Fibroblast of skin of right quadriceps (primary cell): ENCODE data around the gene PAPSS1.
"Not testable (repeated sequence)": the region's sequence is repeated elsewhere in the genome, so short reads cannot be mapped to it uniquely, and the experiment has no call there.

ENCODE experiments used
- DNase-seq: peaks from one replicate; pipeline ENCODE4 v3.0.0-alpha.2; 2013

PAPSS1 gene

DNA sequence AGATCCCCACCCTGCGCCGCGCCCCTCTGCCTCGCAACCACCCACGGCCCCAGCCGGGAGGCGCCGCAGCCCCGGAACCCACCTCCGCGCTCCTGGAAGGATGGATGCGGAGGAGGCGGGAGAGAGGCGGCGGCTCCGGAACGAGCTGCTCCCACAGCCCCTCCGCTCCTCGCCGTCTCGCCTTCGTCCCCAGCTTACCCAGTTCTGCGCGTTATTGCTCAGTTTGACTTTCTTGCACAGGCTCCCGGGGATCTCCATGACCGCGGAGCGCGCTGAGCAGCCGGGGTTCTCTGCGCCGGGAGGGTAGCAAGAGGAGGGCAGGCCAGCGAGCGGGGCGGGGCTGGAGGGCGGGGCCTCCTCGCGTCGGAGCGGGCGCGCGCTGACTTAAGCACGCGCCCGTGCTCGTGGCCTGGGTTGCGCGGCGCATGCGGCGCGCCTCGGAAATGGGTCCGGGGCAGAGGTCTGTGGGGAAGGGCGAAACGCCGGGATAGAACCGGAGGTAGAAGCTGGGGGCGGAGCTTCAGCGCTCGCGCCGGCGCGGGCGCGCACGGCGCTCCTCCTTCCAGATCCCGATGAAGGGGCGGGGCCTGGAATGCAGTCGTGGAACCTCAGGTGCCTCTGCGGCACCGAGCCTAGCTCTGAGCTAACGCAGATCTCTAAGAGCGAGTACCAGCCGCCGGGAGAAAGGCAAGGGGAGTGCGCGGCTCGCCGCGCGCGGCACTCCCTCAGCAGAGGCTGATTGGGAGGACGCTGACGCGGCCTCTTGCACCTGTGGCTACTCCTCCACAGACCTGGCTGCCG is at the start of gene PAPSS1:
Gene PAPSS1 (minus strand): TSS at position 313 of the 801 bp plus-strand sequence. CDS start 55 bp downstream, at position 258.
- DNase-seq = peak; percentile 97

DNA sequence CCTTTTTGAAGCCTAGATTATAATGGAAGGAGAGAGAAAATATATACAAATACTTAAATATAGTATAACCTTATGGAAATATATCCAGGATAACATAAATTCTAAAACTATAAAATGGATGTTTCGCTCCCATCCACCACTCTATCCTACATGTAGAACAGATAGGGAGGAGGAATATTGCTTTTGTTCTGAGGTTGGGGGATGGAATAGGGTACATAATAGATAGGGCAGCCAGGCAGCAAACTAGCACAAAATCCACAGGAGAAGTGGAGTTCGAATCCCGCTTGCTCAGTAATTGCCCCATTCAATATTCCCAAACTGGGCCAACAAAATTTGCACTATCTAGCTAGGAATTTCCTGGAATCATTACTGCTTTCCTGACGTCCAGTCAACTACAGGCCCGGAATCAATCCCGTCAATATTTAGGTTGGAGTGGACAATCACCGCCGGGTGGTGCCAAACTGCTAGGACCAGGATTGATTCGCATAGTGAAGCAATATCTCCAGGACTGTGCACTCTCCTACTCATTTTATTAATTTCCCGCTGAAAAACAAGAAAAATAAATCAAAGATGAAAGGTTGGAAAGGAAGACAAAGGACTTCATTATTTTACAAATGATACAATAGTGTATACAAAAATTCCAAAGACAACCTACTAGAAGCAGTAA is 40.4 kb upstream of the PAPSS1 start:
- DNase-seq = no peak

DNA sequence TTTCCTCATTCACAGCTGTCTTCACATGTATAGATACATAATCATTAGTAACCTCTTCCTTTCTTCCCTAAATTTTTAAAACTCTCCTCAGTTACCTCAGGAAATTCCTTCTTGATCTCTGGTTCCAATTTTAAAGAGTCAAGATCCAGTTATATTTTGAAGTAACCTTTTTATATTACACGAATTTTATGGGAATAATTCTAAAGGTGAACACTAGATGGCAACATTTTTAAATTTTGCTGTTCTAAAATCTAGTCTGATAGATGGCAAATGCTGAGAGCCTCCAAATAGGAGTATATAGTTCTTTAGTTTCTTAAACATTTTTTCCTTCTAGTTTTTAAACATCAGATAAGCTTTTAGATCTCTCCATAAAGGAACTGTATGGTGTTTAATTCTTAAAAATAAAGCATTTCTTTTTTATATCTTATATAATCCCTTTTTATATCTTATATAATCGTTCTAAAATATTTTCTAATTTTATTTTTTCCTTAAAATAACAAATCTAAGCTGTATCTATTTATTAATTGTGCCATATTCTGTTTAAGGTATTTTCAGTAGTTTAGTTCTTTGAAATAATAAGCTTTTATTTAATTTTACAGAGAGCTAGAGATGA is 37.9 kb upstream of the PAPSS1 start:
- peak; percentile 28 for DNase-seq

DNA sequence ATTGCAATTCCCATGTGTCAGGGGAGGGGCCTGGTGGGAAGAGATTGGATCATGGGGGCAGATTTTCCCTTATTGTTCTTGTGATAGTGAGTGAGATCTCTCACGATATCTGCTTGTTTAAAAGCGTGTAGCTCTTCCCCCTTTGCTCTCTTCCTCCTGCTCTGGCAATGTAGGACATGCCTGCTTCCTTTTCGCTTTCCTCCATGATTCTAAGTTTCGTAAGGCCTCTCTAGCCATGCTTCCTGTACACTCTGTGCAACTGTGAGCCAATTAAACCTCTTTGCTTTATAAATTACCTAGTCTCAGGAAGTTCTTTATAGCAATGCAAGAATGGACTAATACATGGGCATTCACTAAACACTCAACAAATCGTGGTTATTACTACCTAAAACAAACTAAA is 37.2 kb upstream of the PAPSS1 start:
- DNase-seq = no peak

DNA sequence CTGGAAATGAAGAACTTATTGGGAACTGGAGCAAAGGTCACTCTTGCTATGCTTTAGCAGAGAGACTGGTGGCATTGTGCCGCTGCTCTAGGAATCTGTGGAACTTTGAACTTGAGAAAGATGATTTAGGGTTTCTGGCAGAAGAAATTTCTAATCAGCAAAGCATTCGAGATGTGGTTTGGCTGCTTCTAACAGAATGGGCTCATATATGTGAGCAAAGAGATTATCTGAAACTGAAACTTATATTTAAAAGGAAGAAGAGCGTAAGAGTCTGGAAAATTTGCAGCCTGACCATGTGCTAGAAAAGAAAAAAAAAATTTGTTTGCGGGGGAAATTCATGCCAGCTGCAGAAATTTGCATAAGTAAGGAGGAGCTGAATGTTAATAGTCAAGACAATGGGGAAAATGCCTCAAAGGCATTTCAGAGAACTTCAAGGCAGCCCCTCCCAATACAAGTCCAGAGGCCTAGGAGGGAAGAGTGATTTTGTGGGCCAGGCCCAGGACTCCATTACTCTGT is 35.9 kb upstream of the PAPSS1 start:
- DNase-seq = peak; percentile 54

DNA sequence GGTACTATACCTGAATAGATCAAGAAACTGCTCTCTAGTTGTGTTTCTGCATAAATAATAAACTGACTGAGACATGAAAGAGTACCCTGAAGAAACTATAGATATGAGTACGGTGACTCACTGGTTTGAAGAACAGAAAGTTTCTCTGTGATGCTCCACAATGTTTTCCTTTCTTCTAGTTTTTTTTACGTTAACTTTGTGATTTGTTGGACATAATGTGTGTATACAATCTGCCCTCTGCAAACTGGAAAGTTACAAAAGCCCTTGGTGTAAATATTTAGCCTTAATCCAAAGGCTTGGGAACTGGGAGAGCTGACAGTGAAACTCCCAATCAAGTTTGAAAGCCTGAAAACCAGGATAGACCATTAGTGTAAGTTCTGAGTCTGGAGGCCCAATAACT is 31.6 kb upstream of the PAPSS1 start:
- DNase-seq = no peak

DNA sequence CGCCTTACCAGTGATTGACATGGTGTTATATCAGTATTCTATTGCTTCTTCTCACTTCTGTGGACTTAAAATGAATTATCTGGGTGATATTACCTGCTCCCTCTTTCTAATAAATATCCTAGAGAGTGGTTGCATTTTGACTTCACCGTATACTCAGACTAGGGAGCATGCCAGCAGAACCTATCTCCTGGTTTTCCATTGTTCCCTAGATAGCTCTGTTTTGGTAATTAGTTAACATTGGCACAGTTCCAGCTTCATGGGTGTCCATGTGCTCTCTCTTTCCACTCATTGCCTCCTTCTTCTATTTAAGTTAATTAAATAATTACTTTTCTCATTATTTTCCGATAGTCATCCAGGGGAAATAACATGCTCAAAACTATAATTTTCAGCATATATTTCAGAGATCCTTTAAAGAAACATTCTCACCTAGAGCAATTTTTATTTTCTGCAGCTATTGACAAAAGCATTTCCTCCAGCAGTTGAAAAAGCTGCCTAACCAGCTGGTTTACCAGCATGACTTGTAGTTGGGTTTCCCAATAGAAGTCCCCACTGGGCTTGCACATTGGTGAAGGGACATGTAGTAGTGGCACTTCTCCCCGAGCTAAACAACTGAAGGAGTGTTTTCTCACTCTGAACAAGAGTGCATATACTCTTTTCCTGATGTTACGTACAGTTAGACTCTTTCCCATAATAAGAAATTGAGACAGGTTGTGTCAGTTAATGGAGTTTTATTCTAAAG is 27.9 kb upstream of the PAPSS1 start:
- DNase-seq = no peak

DNA sequence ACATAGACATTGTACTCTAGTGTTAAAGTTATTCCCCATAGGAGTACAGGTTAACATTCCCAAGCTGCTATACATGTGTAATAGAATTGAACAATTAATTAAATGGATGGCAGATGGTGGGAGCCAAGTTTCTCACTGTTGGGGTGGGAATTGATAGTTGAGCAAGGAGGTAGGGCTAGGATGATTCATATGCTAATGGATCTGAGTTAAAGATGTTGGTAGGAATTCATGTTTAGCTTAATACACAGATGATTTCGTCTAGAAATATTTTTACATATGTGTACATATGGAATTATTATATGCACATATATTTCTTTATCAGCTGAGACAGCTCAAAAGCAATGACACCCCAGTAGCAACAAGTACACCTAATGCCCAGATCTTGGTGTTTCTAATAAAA is 26.1 kb upstream of the PAPSS1 start:
- DNase-seq = no peak

DNA sequence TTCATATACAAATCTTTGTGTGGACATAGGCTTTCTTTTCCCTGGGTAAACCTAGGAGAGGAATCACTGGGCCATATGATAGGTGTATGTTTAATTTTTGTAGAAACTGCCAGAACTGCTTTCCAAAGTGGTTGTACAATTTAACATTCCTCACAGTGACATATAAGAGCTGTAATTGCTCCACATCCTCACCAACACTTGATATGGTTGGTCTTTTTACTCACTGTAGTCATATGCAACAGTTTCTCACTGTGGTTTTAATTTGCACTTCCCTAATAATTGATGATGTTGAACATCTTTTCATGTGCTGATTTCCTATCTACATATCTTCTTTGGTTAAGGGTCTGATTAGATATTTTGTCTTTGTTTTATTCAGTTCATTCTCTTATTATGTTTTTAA is 24.5 kb upstream of the PAPSS1 start:
- DNase-seq = no peak

DNA sequence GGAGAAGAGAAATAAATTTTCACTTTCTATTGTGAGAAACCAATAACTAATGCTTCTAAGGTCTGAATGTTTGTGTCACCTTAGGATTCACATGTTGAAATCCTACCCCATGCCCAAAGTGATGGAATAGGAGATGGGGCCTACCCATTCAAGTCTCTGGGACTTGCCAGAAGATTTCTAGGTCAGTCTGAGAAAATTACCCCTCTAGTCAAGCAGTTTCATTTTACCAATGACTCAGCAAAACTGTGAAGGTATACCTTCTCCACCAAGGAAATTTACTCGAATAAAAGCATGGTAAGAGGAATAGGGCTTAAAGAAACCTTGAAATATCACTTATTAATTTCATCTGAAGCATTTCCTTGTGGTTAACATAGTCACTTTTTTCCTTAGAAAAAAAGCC is 23.5 kb upstream of the PAPSS1 start:
- no peak for DNase-seq

DNA sequence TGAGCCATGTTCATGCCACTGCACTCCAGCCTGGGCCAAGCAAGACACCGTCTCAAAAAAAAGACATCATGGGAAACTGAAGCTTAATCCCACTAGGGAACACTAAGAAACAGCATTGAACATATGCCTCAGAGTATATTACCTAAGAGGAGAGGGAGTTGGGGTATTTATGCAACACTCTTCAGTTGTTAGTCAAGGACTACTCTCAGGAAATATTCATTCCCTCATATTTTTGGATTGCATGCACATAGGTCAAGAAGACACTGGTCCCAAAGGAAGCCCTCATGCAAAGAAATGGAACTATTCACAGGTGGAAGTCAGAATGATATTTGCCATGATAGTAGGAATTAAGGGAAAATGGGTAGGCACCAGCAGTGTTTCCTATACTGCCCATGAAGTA is 22.8 kb upstream of the PAPSS1 start:
- no peak for DNase-seq

DNA sequence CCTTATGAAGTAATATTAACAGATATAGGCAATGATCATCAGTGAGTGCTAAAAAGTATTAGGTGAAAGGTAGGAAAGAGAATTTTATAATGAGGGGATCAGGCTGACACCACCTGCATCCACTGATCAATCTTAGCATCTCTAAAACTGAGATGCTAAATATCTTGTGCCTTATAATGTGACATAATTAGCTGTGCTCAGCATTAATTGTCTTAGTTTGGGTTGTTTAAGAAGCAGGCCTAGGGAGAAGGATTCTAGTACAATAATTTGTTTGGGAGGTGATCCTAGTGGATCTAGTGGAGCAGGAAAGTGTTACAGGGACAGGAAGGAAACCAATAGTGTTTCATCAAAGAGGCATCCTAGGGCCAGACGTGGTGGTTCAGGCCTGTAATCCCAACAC is 22.2 kb upstream of the PAPSS1 start:
- no peak for DNase-seq

DNA sequence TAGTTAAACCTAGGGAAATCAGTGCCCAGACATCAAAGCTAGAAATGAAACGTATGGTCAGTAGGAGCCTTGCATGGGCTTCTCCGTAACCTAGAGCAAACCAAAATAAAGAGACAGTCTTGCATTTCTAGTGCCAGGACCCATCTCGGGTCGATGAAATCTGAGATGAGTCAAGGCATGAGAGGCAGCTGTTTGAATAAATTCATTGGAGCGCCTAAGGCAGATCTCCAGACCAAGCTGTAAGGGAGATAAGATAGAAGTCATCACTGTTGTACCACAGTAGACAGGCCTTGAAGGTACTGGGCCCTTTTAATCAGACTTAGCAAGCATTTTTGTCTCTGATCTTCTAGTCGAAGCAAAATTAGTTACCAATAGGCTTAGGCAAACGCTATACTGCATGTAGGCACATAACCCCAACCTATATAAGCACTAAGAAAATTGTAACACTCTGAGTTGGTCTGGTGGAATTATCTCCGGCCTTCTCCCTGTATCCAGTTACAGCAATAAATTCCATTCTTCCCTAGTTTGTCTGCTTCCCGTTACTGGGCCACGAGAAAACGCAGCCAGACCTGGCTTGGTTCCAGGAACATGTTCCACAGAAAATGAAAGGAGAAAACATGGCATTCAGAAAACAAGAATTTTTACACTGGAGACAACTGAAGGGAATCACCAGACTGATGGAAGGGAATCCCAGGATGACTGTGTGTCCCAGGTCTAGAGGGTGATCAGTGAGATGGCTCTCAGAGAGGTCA is 21.1 kb upstream of the PAPSS1 start:
- DNase-seq = peak; percentile 82

DNA sequence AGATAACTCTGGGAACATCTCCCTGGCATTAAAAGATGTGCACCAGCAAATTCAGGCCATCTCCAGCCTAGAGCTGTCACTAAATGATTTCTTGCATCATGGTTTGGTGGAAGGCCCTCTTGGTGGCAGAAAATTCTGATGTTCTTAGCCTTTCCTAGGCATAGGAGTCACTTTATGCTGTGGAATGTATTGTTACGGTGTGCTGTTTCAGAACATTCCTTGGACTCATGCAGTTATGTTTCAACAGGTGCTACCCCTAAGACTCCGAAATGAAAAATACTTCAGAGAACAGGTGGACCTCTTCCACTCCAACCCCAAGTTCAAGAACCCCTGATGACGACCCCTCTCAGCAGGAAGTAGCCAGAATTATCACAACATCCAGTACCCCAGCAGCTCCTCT is 20.3 kb upstream of the PAPSS1 start:
- no peak for DNase-seq

DNA sequence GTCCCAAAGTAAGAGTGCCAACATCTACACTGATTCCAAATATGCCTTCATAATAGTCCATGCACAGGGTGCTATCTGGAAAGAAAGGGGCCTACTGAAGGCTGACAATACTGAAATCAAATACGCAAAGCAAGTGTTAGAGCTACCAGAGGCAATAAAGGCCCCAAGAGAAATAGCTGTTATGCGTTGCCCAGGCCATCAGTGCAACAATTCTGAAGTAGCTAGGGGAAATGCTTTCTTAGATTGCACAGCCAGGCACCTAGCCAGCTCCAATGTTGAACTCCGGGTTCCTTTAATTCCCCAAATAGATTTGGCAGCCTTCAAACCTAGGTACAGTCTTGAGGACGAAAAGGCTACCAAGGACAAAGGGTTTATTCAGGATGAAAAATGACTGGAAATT is 17.4 kb upstream of the PAPSS1 start:
- no peak for DNase-seq

DNA sequence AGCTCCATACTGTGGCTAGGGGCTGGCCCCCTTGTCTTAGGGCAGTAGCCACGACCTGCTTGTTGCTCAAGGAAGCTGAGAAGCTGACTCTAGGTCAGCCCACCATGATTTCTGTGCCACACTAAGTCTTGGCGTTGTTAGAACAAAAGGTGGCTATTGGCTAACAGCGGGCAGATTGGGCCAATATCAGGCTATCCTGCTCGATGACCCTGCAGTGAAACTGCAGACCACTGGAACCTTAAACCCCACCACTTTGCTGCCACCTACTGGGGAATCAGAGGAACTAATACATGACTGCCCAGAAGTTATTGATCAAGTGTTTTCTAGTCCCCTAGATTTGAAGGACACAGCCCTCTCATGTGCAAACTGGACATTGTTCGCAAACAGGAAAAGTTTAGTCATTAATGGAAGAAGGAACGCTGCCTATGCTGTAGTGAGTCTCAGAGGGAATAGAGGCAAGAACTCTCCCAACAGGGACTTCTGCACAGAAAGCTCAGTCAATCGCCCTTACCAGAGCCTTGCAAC is 17.0 kb upstream of the PAPSS1 start:
- DNase-seq = peak; percentile 29

DNA sequence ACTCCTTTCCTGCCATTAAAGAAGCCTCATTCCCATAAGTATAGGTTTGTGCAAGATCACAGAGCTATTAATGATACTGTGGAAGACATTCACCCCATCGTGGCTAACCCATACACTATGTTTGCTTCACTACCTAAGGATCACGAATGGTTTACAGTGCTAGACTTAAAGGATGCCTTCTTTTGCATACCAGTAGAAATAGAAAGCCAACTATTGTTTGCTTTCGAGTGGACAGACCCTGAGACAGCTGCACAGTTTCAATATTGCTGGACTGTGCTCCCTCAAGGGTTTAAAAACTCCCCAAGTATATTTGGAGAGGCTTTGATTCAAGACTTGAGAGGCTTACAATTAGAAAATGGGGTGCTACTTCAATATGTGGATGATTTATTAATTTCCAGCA is 16.0 kb upstream of the PAPSS1 start:
- no peak for DNase-seq

DNA sequence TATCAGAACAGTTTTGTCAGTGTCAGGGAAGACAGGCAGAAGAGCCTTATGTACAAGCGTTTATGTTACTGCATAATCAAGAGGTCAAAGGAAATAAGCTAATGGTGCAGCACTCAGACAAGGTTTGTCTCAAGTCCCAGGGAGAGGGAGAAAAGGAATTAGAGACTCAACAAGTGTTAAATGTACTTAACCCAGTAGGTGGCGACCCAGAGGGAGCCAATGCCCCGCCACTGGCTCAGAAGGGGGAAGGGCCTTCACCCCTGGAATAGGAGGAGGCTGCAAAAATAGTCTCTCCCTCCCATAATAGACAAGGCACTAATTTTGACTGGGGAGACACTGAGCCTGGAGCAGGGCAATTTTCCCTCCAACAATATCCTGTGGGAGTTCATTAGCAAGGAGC is 14.1 kb upstream of the PAPSS1 start:
- no peak for DNase-seq

DNA sequence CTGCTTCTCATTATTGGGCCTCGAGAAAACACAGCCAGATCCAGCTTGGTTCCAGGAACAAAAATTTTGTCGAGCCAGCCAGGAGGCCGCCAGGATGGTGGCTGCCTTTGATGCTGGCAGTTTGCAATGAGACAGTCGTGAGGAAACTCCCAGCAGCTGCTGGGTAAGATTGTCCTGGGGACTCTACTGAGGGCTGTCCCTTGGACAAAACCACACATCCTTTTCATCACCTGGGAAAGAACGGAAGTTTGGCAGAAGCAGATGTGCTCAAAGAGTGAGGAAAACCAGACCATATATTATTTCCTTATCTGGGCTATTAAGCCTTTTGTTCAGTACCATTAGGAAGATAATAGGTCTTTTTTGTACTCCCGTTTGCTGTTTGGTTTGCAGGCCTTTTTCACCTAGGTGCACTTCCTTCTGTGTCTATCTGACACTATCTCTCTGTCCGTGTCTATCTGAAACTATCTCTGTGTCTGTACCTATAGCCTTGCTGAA is 13.4 kb upstream of the PAPSS1 start:
- no peak for DNase-seq

DNA sequence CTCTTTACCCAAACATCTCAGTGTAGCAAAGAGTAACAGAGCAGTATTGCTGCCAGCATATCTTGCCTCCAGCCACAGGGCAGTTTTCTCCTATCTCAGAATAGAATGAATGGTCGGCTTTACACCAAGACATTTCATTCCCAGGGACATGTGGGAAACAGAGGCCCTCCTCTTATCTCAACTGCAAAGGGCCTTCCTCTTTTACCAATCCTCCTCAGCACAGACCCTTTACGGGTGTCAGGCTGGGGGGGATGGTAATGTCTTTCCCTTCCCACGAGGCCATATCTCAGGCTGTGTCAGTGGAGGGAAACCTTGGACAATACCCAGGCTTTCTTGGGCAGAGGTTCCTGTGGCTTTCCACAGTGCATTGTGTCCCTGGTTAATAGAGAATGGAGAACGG is 9.0 kb upstream of the PAPSS1 start:
- not testable (repeated sequence) for DNase-seq

DNA sequence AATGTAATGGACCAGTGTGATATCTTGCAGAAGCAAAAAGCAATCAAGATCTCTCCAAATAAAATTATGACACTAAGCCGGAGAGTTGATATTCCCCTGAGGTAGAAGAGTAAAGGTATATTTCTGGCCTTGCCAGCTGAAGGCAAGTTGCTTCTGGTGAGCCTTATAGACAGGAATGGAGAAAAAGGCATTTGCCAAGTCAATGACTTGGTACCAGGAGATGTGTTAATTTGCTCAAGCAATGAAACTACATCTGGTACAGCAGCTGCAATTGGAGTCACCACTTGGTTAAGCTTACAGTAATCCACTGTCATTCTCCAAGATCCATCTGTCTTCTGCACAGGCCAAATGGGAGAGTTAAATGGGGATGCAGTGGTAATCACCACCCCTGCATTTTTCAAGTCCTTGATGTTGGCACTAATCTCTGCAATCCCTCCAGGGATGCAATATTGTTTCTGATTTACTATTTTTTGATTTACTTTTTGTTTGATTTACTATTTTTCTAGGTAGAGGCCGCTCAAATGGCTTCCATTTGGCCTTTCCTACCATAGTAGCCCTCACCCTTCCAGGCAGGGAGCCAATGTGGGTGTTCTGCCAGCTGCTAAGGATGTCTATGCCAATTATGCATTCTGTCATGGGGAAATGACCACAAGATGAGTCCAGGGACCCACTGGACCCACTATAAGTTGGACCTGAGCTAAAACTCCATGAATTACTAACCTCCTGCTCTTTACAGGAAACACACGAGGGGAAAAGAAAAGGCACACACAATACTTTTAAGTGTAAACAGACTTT is 6.3 kb upstream of the PAPSS1 start:
- DNase-seq = not testable (repeated sequence)
